ENCODE measurements around the gene H2BK1.

DNA sequence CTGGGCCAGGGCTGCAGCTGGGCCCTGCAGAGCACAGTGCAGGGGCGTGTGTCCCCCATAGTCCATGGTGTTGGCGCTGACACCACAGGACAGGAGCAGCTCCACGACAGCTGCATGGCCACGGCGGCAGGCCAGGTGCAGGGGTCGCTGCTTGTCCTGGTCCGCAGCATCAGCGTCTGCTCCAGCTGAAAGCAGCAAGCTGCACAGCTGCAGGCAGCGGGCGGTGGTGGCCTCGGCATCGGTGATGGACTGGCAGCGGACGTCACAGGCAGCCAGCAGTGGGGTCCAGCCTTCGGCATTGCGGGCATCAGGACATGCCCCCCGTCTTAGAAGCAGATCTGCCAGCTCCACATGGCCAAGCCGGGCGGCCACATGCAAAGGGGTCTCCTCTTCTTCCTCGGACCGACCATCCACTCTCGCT, 29.3 kb downstream of the H2BK1 start:
- no peak for TF ChIP-seq TCF12 (IDR thresholded peaks at IDR 0.05; ENCODE audit: low read depth)
- TF ChIP-seq RAD21 (IDR thresholded peaks at IDR 0.05; ENCODE audit: low read depth): no peak
- no peak for TF ChIP-seq EP300 (IDR thresholded peaks at IDR 0.05; ENCODE audit: borderline replicate concordance)
- TF ChIP-seq YY1 (IDR thresholded peaks at IDR 0.05; ENCODE audit: low read depth): no peak
- TF ChIP-seq, protein P1, sequence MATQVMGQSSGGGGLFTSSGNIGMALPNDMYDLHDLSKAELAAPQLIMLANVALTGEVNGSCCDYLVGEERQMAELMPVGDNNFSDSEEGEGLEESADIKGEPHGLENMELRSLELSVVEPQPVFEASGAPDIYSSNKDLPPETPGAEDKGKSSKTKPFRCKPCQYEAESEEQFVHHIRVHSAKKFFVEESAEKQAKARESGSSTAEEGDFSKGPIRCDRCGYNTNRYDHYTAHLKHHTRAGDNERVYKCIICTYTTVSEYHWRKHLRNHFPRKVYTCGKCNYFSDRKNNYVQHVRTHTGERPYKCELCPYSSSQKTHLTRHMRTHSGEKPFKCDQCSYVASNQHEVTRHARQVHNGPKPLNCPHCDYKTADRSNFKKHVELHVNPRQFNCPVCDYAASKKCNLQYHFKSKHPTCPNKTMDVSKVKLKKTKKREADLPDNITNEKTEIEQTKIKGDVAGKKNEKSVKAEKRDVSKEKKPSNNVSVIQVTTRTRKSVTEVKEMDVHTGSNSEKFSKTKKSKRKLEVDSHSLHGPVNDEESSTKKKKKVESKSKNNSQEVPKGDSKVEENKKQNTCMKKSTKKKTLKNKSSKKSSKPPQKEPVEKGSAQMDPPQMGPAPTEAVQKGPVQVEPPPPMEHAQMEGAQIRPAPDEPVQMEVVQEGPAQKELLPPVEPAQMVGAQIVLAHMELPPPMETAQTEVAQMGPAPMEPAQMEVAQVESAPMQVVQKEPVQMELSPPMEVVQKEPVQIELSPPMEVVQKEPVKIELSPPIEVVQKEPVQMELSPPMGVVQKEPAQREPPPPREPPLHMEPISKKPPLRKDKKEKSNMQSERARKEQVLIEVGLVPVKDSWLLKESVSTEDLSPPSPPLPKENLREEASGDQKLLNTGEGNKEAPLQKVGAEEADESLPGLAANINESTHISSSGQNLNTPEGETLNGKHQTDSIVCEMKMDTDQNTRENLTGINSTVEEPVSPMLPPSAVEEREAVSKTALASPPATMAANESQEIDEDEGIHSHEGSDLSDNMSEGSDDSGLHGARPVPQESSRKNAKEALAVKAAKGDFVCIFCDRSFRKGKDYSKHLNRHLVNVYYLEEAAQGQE (IDR thresholded peaks at IDR 0.05; ENCODE audit: low read depth): no peak
- TF ChIP-seq, protein P2, sequence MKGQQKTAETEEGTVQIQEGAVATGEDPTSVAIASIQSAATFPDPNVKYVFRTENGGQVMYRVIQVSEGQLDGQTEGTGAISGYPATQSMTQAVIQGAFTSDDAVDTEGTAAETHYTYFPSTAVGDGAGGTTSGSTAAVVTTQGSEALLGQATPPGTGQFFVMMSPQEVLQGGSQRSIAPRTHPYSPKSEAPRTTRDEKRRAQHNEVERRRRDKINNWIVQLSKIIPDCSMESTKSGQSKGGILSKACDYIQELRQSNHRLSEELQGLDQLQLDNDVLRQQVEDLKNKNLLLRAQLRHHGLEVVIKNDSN (IDR thresholded peaks at IDR 0.05): no peak
- TF ChIP-seq EGR1 (IDR thresholded peaks at IDR 0.05): no peak

Data from Ishikawa (cell line).